Measurements from ENCODE around the gene OBSCN.

OBSCN gene

GRCh38 chr1:228353601-228354371, 145.9 kb downstream of the OBSCN start:
- Mint-ChIP-seq H3K36me3 (ENCODE audit: low read depth) (peaks cover 29% of the 10 kb centered on the region), H3K27ac (no peak overlapping the region), H3K4me3 (no peak overlapping the region), H3K27me3 (ENCODE audit: low read depth, poor library complexity) (peaks cover 9% of the 10 kb centered on the region), H3K9me3 (no peaks in the 10 kb centered on the region), H3K4me1 (peaks cover 7% of the 10 kb centered on the region)
- TF ChIP-seq, protein P1, sequence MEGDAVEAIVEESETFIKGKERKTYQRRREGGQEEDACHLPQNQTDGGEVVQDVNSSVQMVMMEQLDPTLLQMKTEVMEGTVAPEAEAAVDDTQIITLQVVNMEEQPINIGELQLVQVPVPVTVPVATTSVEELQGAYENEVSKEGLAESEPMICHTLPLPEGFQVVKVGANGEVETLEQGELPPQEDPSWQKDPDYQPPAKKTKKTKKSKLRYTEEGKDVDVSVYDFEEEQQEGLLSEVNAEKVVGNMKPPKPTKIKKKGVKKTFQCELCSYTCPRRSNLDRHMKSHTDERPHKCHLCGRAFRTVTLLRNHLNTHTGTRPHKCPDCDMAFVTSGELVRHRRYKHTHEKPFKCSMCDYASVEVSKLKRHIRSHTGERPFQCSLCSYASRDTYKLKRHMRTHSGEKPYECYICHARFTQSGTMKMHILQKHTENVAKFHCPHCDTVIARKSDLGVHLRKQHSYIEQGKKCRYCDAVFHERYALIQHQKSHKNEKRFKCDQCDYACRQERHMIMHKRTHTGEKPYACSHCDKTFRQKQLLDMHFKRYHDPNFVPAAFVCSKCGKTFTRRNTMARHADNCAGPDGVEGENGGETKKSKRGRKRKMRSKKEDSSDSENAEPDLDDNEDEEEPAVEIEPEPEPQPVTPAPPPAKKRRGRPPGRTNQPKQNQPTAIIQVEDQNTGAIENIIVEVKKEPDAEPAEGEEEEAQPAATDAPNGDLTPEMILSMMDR (IDR thresholded peaks at IDR 0.05): no peak
- no peak for DNase-seq

DNA sequence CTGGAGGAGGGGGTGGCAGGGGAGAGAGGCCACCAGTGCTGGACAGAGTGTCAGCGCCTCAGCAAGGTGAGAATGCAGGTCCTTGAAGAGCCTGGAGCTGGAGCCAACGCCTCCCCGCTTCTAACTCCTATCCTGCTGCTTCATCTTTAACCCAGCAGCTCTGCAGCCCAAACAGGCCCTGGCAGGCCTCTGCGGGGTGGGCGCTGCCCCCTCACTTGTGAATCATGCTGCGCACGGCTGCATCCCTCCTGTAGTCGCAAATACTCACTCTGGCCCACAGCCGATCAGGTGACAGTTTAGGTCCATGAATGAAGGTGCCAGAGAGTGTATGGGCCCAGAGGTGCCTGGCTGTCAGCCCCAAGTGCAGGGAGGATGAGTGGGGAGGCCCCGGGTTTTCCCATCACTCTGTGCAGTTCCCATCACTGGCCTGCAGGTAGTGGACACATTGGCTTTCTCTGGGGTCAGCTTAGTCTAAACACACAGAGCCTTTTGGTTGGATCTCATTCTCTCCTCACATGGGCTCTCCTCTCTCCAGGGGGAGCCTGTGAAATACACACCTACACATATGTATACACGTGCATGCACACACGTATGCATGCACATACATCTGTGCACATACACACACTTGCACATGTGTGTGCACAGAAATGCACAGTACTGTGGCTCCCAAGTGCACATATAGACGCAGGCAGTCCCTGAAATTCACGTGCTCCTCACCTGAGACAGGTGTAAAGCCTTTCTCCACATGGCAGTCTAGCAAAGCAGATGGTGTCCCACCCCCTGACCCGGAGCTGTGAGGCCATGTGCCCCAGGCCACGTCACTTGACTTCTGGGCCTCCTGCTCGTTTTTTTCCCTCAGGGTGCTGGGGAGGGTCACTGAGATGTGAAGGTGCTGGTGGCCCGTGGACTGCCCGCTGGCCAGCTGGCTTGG, 146.8 kb downstream of the OBSCN start:
- no peak for DNase-seq
- H3K27ac Mint-ChIP-seq: peak overlapping the region; percentile 25
- H3K4me1 Mint-ChIP-seq: peaks cover 7% of the 10 kb centered on the region
- TF ChIP-seq, protein P1 (IDR thresholded peaks at IDR 0.05): no peak
- H3K27me3 Mint-ChIP-seq (ENCODE audit: low read depth, poor library complexity): peaks cover 3% of the 10 kb centered on the region
- H3K4me3 Mint-ChIP-seq: no peak overlapping the region
- no peaks in the 10 kb centered on the region for H3K9me3 Mint-ChIP-seq
- H3K36me3 Mint-ChIP-seq (ENCODE audit: low read depth): peaks cover 24% of the 10 kb centered on the region

- TF ChIP-seq, protein P1 (IDR thresholded peaks at IDR 0.05): no peak
- H3K27ac Mint-ChIP-seq: no peak overlapping the region
- H3K27me3 Mint-ChIP-seq (ENCODE audit: low read depth, poor library complexity): no peaks in the 10 kb centered on the region
- H3K4me3 Mint-ChIP-seq: no peak overlapping the region
- DNase-seq: no peak
- H3K4me1 Mint-ChIP-seq: peaks cover 7% of the 10 kb centered on the region
- no peaks in the 10 kb centered on the region for H3K9me3 Mint-ChIP-seq
- peaks cover 16% of the 10 kb centered on the region for H3K36me3 Mint-ChIP-seq (ENCODE audit: low read depth)
Observed at GRCh38 chr1:228356897-228357680, 149.2 kb downstream of the OBSCN start.

DNA sequence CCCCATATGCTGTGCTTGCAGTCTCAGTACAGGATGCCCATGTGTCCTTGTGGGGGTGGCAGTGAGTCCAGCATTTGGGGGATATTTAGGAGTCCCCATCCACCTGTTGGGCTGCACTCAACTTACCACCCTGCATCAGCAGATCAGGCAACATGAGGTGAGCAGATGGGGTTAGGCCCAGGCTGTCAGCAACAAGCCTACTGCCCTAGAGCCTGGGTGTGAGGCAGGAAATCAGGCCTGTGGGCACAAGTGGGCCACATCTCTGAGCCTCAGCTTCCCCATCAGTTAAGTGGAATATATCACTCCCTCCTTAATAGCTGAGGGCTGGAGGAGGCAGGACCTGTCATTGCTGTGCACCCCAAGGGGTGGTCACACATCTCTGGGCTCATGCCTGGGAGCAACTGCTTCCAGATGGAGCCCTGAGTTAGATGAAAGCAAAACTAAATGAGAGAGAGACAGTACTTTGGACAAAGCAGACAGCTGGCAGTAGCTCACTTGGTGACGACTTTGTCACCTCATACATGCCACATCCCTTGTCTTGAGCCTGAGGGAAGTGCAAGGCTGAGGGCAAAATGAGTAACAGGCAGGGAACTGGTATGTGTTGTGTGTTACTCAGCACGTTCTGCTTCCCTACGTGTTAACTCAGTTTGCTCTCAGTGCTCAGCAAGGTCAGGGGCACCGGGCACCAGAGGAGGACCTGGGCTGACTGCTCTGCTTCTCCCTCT, 150.4 kb downstream of the OBSCN start:
- Mint-ChIP-seq H3K36me3 (ENCODE audit: low read depth) (peaks cover 16% of the 10 kb centered on the region), H3K27me3 (ENCODE audit: low read depth, poor library complexity) (no peaks in the 10 kb centered on the region), H3K9me3 (no peaks in the 10 kb centered on the region), H3K4me3 (no peak overlapping the region), H3K27ac (no peak overlapping the region), H3K4me1 (peaks cover 7% of the 10 kb centered on the region)
- TF ChIP-seq, protein P1 (IDR thresholded peaks at IDR 0.05): no peak
- DNase-seq: no peak
